HL-60 (cell line): ENCODE measurements around the gene XYLB.

Experiments used
- DNase-seq, 2 experiments: peaks; one replicate each; pipeline ENCODE4 v3.0.0-alpha.2; 2010 to 2020; ENCODE audit warnings: low read depth in 1 of 2, low spot score in 1 of 2
- H3K27ac ChIP-seq: fragments of 250-450 bp; sonication (Bioruptor Pico); replicated peaks from 2 replicates; pipeline ENCODE4 v1.5.1; 2020; ENCODE audit warnings: mild to moderate bottlenecking, moderate library complexity
- H3K27me3 ChIP-seq: fragments of 250-450 bp; sonication (Bioruptor Pico); 2 replicates; pipeline ENCODE4 v1.5.1; 2021; ENCODE audit warnings: mild to moderate bottlenecking, moderate library complexity; ENCODE audit not compliant: insufficient read depth, poor library complexity, severe bottlenecking
- H3K4me3 ChIP-seq: replicated peaks from 2 replicates; pipeline ENCODE4 v1.5.1; 2011; ENCODE audit warnings: mild to moderate bottlenecking, control low read depth, low read length; ENCODE audit not compliant: insufficient read depth
- GABPA ChIP-seq: IDR thresholded peaks from 2 replicates; pipeline ENCODE4 v1.6.1; 2012; ENCODE audit warnings: low read depth
- POLR2AphosphoS5 ChIP-seq: IDR thresholded peaks from 2 replicates; pipeline ENCODE4 v1.6.1; 2012; ENCODE audit warnings: low read depth
- SPI1 ChIP-seq: IDR thresholded peaks from 2 replicates; pipeline ENCODE4 v1.6.1; 2012; ENCODE audit warnings: low read depth, mild to moderate bottlenecking, borderline replicate concordance
- TF ChIP-seq, protein P1 (sequence below): IDR thresholded peaks from 2 replicates; pipeline ENCODE4 v1.6.1; 2012; ENCODE audit warnings: low read depth; ENCODE audit not compliant: insufficient replicate concordance
- TF ChIP-seq, protein P2 (sequence below): IDR thresholded peaks from one replicate; pipeline ENCODE4 v1.5.1; 2011; ENCODE audit warnings: low read length, control low read depth, inconsistent platforms; ENCODE audit not compliant: insufficient read depth

Gene XYLB

DNA sequence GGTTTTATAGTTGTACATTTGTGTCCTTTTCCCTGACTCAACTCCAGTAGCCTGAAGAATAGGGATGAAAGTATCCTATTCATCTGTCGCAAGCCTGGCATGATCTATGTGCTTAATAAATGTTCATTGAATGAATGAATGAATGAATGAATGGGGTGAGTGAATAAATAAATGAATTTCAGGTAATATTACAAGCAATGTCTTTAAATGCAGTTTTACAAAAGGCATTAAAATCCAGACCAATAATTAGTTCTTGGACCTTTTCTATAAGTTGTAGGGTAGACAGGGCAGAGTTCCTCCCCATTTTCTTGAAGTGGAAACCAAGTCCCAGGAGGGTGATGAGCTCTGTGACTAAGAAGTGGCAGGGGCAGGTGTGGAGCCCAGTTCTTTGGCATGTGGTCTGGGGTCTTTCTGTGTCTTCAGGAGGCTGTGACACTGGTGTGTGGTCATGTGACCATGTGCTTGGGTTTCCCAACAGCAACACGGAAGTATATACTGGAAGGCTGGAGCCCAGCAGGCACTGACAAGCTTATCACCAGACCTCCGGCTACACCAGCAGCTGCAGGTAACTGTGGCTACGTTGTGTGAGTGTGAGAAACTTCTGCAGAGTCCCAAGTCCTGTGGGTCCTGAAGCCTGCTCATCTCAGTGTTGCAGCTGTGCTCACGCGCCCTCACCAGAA, 18.3 kb downstream of the XYLB start:
- H3K27ac ChIP-seq: no peak overlapping the region
- H3K4me3 ChIP-seq: no peak overlapping the region
- no peak for DNase-seq
- no peaks in the 10 kb centered on the region for H3K27me3 ChIP-seq
- TF ChIP-seq GABPA: no peak
- no peak for TF ChIP-seq POLR2AphosphoS5
- TF ChIP-seq, protein P1, sequence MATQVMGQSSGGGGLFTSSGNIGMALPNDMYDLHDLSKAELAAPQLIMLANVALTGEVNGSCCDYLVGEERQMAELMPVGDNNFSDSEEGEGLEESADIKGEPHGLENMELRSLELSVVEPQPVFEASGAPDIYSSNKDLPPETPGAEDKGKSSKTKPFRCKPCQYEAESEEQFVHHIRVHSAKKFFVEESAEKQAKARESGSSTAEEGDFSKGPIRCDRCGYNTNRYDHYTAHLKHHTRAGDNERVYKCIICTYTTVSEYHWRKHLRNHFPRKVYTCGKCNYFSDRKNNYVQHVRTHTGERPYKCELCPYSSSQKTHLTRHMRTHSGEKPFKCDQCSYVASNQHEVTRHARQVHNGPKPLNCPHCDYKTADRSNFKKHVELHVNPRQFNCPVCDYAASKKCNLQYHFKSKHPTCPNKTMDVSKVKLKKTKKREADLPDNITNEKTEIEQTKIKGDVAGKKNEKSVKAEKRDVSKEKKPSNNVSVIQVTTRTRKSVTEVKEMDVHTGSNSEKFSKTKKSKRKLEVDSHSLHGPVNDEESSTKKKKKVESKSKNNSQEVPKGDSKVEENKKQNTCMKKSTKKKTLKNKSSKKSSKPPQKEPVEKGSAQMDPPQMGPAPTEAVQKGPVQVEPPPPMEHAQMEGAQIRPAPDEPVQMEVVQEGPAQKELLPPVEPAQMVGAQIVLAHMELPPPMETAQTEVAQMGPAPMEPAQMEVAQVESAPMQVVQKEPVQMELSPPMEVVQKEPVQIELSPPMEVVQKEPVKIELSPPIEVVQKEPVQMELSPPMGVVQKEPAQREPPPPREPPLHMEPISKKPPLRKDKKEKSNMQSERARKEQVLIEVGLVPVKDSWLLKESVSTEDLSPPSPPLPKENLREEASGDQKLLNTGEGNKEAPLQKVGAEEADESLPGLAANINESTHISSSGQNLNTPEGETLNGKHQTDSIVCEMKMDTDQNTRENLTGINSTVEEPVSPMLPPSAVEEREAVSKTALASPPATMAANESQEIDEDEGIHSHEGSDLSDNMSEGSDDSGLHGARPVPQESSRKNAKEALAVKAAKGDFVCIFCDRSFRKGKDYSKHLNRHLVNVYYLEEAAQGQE: no peak
- TF ChIP-seq SPI1: no peak
- TF ChIP-seq, protein P2, sequence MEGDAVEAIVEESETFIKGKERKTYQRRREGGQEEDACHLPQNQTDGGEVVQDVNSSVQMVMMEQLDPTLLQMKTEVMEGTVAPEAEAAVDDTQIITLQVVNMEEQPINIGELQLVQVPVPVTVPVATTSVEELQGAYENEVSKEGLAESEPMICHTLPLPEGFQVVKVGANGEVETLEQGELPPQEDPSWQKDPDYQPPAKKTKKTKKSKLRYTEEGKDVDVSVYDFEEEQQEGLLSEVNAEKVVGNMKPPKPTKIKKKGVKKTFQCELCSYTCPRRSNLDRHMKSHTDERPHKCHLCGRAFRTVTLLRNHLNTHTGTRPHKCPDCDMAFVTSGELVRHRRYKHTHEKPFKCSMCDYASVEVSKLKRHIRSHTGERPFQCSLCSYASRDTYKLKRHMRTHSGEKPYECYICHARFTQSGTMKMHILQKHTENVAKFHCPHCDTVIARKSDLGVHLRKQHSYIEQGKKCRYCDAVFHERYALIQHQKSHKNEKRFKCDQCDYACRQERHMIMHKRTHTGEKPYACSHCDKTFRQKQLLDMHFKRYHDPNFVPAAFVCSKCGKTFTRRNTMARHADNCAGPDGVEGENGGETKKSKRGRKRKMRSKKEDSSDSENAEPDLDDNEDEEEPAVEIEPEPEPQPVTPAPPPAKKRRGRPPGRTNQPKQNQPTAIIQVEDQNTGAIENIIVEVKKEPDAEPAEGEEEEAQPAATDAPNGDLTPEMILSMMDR: no peak

DNA sequence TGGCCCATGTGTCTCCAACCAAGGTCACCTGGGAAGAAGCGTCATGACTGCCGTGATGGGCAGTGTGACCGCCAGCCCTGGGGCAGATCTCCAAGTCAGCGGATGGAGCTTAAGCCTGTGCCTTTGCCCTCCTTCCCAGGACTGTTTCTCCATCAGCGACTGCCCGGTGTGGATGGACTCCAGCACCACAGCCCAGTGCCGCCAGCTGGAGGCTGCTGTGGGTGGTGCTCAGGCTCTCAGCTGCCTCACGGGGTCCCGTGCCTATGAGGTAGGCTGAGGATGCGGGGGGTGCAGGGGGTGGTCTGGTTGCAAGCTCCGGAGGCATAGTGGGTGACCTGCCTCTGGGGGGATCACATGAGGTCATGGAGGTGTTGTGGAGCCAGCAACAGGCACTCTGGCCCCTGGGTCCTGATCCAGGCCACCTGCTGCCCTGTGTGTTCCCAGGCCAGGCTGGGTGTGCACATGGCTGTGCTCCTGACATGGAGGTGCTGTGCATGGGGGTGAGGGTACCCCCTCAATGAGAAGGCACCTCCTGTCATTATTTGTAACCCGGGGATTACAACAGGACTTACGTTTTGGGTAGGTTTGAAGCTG, 19.0 kb downstream of the XYLB start:
- Histone ChIP-seq H3K4me3 (no peak overlapping the region), H3K27me3 (no peaks in the 10 kb centered on the region), H3K27ac (no peak overlapping the region)
- no peak for DNase-seq
- TF ChIP-seq, protein P1: no peak
- no peak for TF ChIP-seq GABPA

DNA sequence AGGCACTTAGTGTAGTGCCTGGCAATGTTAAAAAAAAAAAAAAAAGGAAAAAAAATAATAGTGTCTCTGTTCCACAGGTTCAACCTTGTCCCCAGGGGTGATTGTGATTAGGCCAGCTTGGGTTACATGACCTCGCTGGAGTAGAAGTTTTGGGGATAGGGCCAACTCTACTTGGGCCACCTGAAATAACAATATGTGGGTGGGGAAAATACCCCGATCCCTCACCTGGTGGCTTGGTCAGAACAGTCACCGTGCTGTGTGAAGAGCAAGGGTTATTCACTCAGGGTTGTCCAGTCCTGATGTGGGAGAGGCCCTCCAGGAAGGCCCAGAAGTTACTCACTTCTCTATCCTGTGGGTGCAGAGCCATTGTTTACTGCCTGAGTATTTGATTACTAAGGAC, 19.5 kb downstream of the XYLB start:
- DNase-seq: no peak
- no peak overlapping the region for H3K4me3 ChIP-seq
- no peaks in the 10 kb centered on the region for H3K27me3 ChIP-seq
- TF ChIP-seq GABPA (no peak), POLR2AphosphoS5 (no peak), SPI1 (no peak)
- TF ChIP-seq, protein P1: no peak
- TF ChIP-seq, protein P2: no peak
- H3K27ac ChIP-seq: no peak overlapping the region
